AG04449 (cell line): Measurements from ENCODE around the gene SCTR.

Experiments used
- CTCF ChIA-PET: fragments of 350-600 bp; formaldehyde crosslinking; extraction: SDS; loops from one replicate; lab custom pipeline; 2021; ENCODE audit warnings: antibody characterized with exemption; lab: Yijun Ruan, JAX
- POLR2A ChIA-PET: fragments of 400-600, 350-600 bp; formaldehyde crosslinking; extraction: SDS; loops from one replicate; lab custom pipeline; 2020; ENCODE audit warnings: antibody characterized with exemption, inconsistent platforms; lab: Yijun Ruan, JAX
- DNase-seq: peaks from one replicate; pipeline ENCODE4 v3.0.0-alpha.2; 2010; ENCODE audit warnings: low read depth, low spot score
- H3K4me3 ChIP-seq: 2 replicates; pipeline ENCODE4 v1.5.1; 2011; ENCODE audit warnings: low read depth, mild to moderate bottlenecking, control low read depth, low read length
- TF ChIP-seq, protein P1 (sequence below): IDR thresholded peaks from one replicate; pipeline ENCODE4 v1.5.1; 2011; ENCODE audit warnings: mild to moderate bottlenecking, moderate library complexity, low read length, control low read depth, inconsistent platforms; ENCODE audit not compliant: insufficient read depth; ENCODE audit errors: missing control alignments

The SCTR gene

DNA sequence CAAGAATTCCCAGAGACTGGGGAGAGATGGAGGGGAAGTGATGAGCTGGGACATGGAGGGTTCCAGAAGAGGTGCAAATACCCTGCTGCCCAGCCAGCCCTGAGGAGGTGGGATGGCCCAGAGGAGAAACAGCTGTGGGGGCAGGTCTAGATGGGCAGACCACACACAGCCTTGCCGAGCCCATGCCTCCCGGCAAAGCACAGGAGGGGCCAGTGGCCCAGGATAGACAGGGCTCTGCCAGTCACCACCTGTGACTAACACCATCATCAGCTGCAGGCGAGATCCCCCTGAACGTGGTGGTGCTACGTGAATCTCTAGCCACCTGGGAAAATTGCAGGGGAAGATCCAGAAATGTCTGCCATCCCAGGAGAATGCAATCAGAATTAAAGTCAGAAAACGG, 39.4 kb downstream of the SCTR start:
- H3K4me3 ChIP-seq: no peak overlapping the region
- POLR2A ChIA-PET: no interaction called here
- TF ChIP-seq, protein P1, sequence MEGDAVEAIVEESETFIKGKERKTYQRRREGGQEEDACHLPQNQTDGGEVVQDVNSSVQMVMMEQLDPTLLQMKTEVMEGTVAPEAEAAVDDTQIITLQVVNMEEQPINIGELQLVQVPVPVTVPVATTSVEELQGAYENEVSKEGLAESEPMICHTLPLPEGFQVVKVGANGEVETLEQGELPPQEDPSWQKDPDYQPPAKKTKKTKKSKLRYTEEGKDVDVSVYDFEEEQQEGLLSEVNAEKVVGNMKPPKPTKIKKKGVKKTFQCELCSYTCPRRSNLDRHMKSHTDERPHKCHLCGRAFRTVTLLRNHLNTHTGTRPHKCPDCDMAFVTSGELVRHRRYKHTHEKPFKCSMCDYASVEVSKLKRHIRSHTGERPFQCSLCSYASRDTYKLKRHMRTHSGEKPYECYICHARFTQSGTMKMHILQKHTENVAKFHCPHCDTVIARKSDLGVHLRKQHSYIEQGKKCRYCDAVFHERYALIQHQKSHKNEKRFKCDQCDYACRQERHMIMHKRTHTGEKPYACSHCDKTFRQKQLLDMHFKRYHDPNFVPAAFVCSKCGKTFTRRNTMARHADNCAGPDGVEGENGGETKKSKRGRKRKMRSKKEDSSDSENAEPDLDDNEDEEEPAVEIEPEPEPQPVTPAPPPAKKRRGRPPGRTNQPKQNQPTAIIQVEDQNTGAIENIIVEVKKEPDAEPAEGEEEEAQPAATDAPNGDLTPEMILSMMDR: no peak
- CTCF ChIA-PET: interaction anchor here (1.0 to 6.2 kb wide), 3 partner anchors 9 to 75 kb away, joined by 3 to 38 read pairs (median 4); no protein-coding TSS in a partner anchor
- no peak for DNase-seq

DNA sequence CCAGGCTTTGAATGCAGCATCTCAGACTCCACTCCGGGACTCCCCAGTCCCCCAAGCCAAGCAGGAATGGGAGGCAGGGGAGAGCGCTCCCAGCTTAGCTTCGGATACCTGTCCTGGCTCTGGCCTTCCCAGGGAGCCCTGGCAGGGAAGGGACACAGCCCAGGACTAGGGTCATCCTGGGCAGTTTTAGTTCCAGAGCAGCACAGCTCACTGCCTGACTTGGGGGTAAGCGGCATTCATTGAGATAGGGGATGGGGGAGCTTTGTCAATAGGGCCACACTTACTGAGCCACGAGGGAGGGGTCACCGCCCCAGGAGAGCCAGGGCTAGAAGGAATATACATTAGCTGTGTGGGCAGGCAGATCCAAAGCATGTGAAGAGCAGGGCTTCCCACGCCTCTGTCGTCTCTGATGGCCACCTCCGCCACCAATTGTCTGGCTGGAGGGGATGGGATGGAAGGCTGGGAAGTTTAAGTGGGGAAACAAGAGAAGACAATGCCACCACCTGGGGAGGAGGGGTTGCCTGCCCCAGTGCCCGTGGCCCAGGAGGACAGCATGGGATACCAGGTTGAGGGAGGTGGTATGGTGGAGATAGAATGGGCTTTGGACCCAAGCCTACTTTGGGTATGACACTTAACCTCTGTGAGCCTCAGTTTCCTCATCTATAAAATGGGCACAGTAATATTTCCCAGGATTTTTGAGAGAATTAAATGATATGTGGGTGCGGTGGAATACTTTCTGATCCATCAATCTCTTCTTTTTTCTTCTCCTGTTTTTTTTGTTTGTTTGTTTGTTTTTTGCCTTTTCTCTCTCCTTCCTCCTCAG, 40.2 kb downstream of the SCTR start:
- DNase-seq: no peak
- POLR2A ChIA-PET: no interaction called here
- no peak overlapping the region for H3K4me3 ChIP-seq
- CTCF ChIA-PET: interaction anchor here (1.0 to 6.2 kb wide), 2 partner anchors 8 kb away, joined by 3 to 38 read pairs; no protein-coding TSS in a partner anchor
- TF ChIP-seq, protein P1: no peak

DNA sequence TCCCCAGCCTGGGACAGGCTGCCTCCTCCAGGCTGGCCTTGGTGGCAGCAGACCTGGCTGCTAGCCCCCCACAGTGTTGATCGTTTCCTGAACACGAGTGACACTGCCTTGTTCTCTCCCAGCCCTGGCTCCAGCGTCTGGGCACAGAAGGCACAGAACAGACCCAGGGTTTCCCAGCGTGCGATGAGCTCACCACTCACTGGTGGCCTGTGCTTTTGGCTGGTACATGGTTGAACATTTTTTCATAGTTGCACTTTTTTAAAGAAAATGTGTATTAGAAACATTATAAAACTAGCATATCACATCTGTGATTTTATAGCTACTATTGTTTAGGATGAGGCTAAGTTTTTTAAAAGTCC, 40.9 kb downstream of the SCTR start:
- DNase-seq: no peak
- no peak overlapping the region for H3K4me3 ChIP-seq
- POLR2A ChIA-PET: no interaction called here
- TF ChIP-seq, protein P1: no peak
- CTCF ChIA-PET: interaction anchor here (1.0 to 6.2 kb wide), 2 partner anchors 8 kb away, joined by 3 to 38 read pairs; no protein-coding TSS in a partner anchor

DNA sequence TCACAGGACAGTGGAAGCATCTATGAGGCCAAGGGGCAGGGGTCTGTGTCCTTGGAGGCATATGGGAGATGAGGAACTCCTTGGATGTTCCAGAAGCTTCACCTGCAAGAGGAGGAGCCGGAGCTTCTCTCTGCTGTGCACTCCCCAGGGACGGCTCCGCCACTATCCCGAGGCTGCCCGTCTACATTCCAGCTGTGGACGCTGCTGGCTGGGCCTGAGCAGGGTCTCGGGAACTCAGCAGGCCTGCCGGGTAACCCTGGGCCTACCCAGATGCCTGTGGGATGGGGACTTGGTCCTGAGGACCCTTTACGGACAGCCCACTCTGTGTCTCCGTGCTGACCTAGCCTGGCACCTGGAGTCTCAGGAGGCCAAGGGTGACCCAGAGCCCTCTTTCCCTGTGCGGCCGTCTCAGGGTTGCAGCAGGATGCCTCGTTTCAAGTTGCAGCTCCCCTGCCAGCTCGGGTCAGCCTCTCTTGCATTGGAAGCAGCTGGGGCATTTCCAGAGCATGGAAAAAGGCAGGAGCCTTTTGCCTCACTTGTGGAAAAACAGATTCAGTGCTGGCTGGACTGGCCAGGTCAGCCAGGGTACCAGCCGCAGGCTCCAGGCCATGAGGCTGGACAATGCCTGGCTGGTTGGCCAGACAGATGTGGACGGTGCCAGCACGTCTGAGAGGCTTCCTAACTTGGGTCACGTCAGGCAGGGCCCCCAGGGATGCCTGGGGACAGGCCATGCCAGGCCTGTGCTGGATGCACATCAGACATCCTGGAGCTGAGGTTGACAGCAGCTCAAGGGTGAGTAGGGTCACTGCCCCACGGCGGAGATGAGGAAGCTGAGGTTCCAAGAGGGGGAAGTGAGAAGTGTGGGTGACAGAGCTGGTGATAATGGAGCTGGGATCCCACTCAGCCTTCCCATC, 41.5 kb downstream of the SCTR start:
- CTCF ChIA-PET: interaction anchor here (1.0 to 6.2 kb wide), 2 partner anchors 7 to 9 kb away, joined by 3 to 38 read pairs; no protein-coding TSS in a partner anchor
- DNase-seq: no peak

DNA sequence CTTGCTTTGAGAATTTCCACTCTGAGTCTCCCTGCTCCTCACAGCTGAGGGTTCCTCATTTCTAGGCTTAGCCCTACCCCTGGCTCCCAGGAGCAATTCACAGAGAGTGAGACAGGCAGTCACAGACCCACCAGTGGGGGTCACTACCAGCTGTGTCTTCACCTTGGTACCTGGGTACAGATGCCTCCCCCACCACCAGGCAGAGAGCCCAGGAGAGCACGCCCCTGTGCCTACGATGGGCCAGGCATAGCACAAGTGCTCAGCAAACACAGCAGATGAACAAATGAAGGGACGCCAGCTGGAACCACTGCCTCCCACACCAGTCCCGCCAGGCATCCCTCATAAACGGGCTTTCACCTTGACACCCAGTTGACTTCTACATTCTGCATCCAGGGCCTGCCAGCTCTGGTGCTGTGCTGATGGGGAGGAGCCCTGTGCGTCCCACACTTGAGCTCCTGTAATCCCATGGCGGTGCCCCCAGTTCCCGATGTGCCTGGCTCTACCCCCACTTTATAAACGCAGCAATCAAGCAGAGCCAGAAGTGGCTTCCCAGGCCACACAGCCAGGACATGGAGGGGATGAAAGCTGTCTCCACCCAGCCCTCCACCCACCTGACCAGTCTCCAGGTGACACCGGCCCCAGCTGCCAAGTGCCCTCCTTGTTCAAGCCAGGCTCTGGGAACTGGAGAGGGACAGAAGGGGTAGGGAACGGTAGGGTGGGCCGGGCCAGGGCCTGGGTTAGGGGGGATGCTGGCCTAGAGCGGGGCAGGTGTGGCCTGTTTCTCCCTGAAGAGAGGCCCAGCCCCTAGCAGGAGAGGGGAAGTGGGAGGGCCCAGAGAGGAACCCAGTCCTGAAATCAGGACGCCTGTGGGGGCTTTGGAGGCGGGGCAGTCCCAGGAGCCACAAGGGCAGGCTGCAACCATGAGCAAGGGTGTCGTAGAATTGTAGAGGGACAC, 42.5 kb downstream of the SCTR start:
- H3K4me3 ChIP-seq: no peak overlapping the region
- TF ChIP-seq, protein P1: no peak
- DNase-seq: no peak
- ChIA-PET CTCF (interaction anchor here (0.8 to 8.5 kb wide), 3 partner anchors 12 to 74 kb away, joined by 3 to 161 read pairs (median 5); no protein-coding TSS in a partner anchor), POLR2A (no interaction called here)

More for the DNA sequence above, 41.5 kb downstream of the SCTR start:
- POLR2A ChIA-PET: no interaction called here
- TF ChIP-seq, protein P1: no peak
- no peak overlapping the region for H3K4me3 ChIP-seq
